ENCODE measurements around the gene WNT10A. TPM values are rescaled to one million over a fixed set of nuclear protein-coding genes. Genes with fewer than 3 reads are reported as not detected.

Gene WNT10A
- total RNA-seq, 1 donor from 2014 or later: not detected

DNA sequence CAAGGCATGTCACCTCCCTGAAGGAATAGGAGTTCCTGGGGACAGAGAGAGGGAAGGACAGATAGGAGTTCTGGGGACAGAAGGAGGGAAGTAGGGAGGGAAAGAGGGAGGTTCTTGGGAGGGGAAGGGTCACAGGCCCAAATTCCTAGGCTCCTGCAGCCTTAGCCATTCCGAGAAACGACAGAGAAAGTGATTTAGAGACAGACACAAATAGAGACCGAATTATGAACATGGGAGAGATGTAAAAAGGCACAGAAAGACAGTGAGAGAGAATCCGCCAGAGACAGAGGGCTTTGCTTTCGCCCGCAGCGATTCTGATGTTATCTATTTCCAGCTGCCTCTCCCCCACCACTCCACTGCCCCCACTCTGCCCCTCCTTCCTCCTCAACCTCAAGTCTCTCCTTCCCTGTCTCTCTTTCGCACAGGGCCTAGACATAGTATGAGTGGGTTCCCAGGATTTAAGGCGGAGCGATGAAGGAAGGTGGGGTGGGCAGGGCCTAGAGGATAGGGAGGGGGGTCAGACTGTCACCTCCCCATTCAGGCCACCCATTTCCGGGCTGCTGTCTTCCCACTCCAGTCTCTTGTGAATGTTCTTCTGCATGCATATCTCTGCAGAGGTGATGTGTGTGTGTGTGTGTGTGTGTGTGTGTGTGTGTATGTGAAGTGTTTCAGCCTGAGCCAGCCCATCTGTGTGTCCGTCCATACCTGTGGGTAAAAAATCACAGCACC lies 24.3 kb upstream of the WNT10A start:
- peaks cover 18% of the 10 kb centered on the region for H3K4me1 Mint-ChIP-seq
- DNase-seq (ENCODE audit: low spot score): no peak
- Histone ChIP-seq H3K9ac (no peak overlapping the region), H3K36me3 (no peaks in the 10 kb centered on the region), H4K20me1 (ENCODE audit: low read depth) (peaks cover 29% of the 10 kb centered on the region), H3F3A (ENCODE audit: low read depth) (peaks cover 25% of the 10 kb centered on the region), H3K9me3 (ENCODE audit: low read depth) (no peaks in the 10 kb centered on the region), H3K27ac (no peak overlapping the region), H3K79me2 (ENCODE audit: low read depth) (no peaks in the 10 kb centered on the region), H3K4me3 (no peak overlapping the region), H3K4me2 (no peak overlapping the region), H3K27me3 (peaks cover 100% of the 10 kb centered on the region), H2AFZ (replicated peaks) (no peak overlapping the region), H3K4me1 (peaks cover 24% of the 10 kb centered on the region)
- TF ChIP-seq EZH2phosphoT487 (IDR thresholded peaks at IDR 0.05) (no peak), CTCF (IDR thresholded peaks at IDR 0.05) (no peak), EZH2 (IDR thresholded peaks at IDR 0.05) (no peak)
- no peaks in the 10 kb centered on the region for H3K9me3 Mint-ChIP-seq
- no peak overlapping the region for H3K27ac Mint-ChIP-seq
- H3K27me3 Mint-ChIP-seq (ENCODE audit: insufficient read depth, low read depth): peaks cover 75% of the 10 kb centered on the region
- no peak overlapping the region for H3K4me3 Mint-ChIP-seq
- H3K36me3 Mint-ChIP-seq: no peaks in the 10 kb centered on the region

GRCh38 chr2:218856896-218857243 lies 23.8 kb upstream of the WNT10A start:
- no peaks in the 10 kb centered on the region for H3K9me3 ChIP-seq (ENCODE audit: low read depth)
- H3F3A ChIP-seq (ENCODE audit: low read depth): peaks cover 30% of the 10 kb centered on the region
- no peaks in the 10 kb centered on the region for H3K36me3 ChIP-seq
- peaks cover 24% of the 10 kb centered on the region for H3K4me1 ChIP-seq
- Mint-ChIP-seq H3K4me1 (peaks cover 18% of the 10 kb centered on the region), H3K27me3 (ENCODE audit: insufficient read depth, low read depth) (peaks cover 80% of the 10 kb centered on the region), H3K9me3 (no peaks in the 10 kb centered on the region), H3K4me3 (no peak overlapping the region), H3K27ac (no peak overlapping the region), H3K36me3 (no peaks in the 10 kb centered on the region)
- DNase-seq (ENCODE audit: low spot score): no peak
- no peak overlapping the region for H3K4me3 ChIP-seq
- H4K20me1 ChIP-seq (ENCODE audit: low read depth): peaks cover 34% of the 10 kb centered on the region
- H3K27me3 ChIP-seq: peaks cover 100% of the 10 kb centered on the region
- no peak overlapping the region for H3K27ac ChIP-seq
- no peak overlapping the region for H3K4me2 ChIP-seq
- no peak overlapping the region for H3K9ac ChIP-seq
- H2AFZ ChIP-seq (replicated peaks): no peak overlapping the region
- TF ChIP-seq EZH2phosphoT487 (IDR thresholded peaks at IDR 0.05): no peak
- TF ChIP-seq EZH2 (IDR thresholded peaks at IDR 0.05): no peak
- TF ChIP-seq CTCF (IDR thresholded peaks at IDR 0.05): no peak
- no peaks in the 10 kb centered on the region for H3K79me2 ChIP-seq (ENCODE audit: low read depth)

- Histone ChIP-seq H3K9me3 (ENCODE audit: low read depth) (no peaks in the 10 kb centered on the region), H3K79me2 (ENCODE audit: low read depth) (no peaks in the 10 kb centered on the region), H3K9ac (no peak overlapping the region), H3K36me3 (no peaks in the 10 kb centered on the region), H2AFZ (replicated peaks) (no peak overlapping the region), H3K27ac (no peak overlapping the region), H3K27me3 (peaks cover 100% of the 10 kb centered on the region), H3K4me2 (no peak overlapping the region), H3K4me1 (peaks cover 24% of the 10 kb centered on the region), H3F3A (ENCODE audit: low read depth) (peaks cover 30% of the 10 kb centered on the region), H3K4me3 (no peak overlapping the region), H4K20me1 (ENCODE audit: low read depth) (peaks cover 35% of the 10 kb centered on the region)
- no peak overlapping the region for H3K27ac Mint-ChIP-seq
- DNase-seq (ENCODE audit: low spot score): no peak
- no peaks in the 10 kb centered on the region for H3K9me3 Mint-ChIP-seq
- H3K27me3 Mint-ChIP-seq (ENCODE audit: insufficient read depth, low read depth): peaks cover 86% of the 10 kb centered on the region
- peaks cover 18% of the 10 kb centered on the region for H3K4me1 Mint-ChIP-seq
- no peaks in the 10 kb centered on the region for H3K36me3 Mint-ChIP-seq
- peak overlapping the region; percentile 41 for H3K4me3 Mint-ChIP-seq
- TF ChIP-seq EZH2 (IDR thresholded peaks at IDR 0.05) (no peak), EZH2phosphoT487 (IDR thresholded peaks at IDR 0.05) (no peak), CTCF (IDR thresholded peaks at IDR 0.05) (no peak)
These were observed 23.1 kb upstream of the WNT10A start for GRCh38 chr2:218857371-218858137.
